ENCODE data around the gene ZNF628. TPM values are rescaled to one million over a fixed set of nuclear protein-coding genes. Genes with fewer than 3 reads are reported as not detected.
A peak's percentile ranks its signal among the peaks of the same experiment; 100 is the strongest.

The ZNF628 gene
- total RNA-seq, 1 experiment from 2014 or later: 16.7 TPM

DNA sequence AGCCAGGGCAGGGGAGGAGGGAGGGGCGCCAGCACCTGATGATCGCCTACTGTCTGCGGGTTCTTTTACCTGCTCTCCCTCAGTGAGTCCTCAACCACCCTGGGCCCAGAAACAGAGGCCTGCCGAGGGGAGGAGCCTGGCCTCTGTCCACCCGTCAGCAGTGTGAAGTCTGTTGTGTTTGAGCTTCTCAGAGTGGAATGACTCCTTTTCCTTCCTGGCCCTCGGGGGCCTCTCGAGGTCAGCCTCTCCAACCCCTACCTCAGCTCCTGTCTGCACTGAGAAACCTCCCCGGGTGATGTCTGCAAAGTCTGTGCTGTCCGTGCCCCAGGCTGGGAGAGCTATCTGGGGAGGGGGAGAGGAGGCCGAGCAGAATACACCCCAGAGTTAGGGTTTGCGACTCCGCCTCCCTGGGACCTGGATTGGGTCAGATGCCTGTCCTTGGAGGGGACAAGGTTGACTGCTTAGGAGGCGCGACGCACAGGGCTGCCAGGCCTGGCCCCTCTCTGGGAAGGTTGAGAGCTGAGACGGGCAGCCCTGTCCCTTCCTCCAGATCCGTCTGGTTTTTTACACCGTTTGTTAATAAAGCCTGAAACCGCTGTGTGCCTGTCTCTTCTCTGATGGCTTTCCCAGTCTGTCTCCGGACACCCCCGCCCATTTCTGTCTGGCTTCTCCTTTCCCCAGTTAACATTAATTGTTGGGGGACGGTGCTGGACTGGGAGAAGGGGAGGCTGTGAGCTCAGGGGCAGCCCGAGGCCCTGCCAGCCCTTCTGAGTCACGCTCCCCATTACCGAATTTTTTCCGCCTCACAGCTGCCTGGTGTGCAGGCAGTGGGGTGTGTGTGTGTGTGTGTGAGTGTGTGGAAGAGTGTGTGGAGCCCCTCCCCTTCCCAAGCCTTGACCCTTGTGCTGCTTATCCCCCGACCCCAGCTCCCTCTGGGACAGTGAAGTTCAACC, 10.8 kb downstream of the ZNF628 start:
- H3K27ac ChIP-seq (ENCODE audit: low read depth, low read length, poor library complexity, severe bottlenecking): peak overlapping the region; percentile 62
- POLR2A ChIA-PET (ENCODE audit: low non-redundant PET): no interaction called here
- TF ChIP-seq EZH2 (IDR thresholded peaks at IDR 0.05; ENCODE audit: borderline replicate concordance, low read depth, low read length, poor library complexity, severe bottlenecking): no peak
- TF ChIP-seq, protein P1, sequence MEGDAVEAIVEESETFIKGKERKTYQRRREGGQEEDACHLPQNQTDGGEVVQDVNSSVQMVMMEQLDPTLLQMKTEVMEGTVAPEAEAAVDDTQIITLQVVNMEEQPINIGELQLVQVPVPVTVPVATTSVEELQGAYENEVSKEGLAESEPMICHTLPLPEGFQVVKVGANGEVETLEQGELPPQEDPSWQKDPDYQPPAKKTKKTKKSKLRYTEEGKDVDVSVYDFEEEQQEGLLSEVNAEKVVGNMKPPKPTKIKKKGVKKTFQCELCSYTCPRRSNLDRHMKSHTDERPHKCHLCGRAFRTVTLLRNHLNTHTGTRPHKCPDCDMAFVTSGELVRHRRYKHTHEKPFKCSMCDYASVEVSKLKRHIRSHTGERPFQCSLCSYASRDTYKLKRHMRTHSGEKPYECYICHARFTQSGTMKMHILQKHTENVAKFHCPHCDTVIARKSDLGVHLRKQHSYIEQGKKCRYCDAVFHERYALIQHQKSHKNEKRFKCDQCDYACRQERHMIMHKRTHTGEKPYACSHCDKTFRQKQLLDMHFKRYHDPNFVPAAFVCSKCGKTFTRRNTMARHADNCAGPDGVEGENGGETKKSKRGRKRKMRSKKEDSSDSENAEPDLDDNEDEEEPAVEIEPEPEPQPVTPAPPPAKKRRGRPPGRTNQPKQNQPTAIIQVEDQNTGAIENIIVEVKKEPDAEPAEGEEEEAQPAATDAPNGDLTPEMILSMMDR (conservative IDR thresholded peaks at IDR 0.05; ENCODE audit: low read depth, low read length): no peak
- H3K4me3 ChIP-seq (ENCODE audit: low read depth, low read length, poor library complexity, severe bottlenecking): no peak overlapping the region
- no peaks in the 10 kb centered on the region for H3K36me3 ChIP-seq (ENCODE audit: insufficient read depth, low read length, poor library complexity, severe bottlenecking)
- H3K4me1 ChIP-seq (ENCODE audit: insufficient read depth, low read length, poor library complexity, severe bottlenecking): peaks cover 32% of the 10 kb centered on the region
- no peaks in the 10 kb centered on the region for H3K27me3 ChIP-seq (replicated peaks; ENCODE audit: insufficient read depth, low read depth, low read length, poor library complexity)
- CTCF ChIA-PET: interaction anchor here (0.5 to 1.1 kb wide), 3 partner anchors 10 to 814 kb away, joined by 3 to 7 read pairs (median 4); no protein-coding TSS in a partner anchor
- intact Hi-C loops (cut with micrococcal nuclease; ENCODE audit: unreplicated experiment): no loop called here
- peak; percentile 81 for DNase-seq (ENCODE audit: low spot score)
- BruUV-seq (replicated peaks): TSS peak; percentile 62
- no peaks in the 10 kb centered on the region for H3K9me3 ChIP-seq (ENCODE audit: low read depth, low read length, poor library complexity, severe bottlenecking)

DNA sequence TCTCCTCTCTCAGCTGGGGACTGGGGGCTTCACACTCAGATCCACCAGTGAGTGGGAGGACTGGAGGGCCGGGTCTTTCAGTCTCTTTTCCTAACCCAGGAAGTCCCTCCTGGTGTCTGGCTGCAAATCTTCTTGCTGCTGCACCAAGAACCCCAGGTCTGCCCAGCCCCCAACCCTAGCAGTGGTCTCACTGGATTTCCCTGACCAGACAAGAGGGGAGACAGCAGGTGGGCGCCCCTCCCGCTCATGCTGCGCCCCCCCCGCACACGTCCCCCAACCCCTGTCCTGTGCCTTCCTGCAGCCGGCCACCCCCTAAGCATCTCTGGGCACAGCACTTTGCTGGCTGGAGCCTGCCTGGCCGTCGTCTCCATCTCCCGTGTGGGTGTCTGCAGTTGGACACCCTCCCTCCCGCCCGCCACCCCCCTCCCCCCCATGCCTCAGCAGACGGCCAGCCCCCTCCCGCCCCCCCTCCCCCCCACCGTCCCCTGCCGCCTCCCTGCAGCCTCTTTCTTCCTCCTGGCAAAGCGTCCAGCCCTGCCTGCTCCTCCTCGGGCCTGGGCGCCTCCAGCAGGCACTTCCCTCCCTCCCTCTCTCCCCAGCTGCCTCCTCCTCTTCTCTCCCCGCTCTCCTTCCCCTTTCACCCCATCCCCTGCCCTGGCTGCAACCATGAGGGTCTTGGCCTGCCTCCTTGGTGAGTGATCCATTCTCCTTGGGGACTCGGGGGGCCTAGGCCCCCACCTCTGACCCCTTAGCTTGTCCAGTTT, 11.7 kb downstream of the ZNF628 start, which contains the start of gene SSC5D:
Gene SSC5D (plus strand): TSS at position 513 of the 764 bp plus-strand sequence. CDS start 154 bp downstream, at position 667.
- Histone ChIP-seq H3K9me3 (ENCODE audit: low read depth, low read length, poor library complexity, severe bottlenecking) (no peaks in the 10 kb centered on the region), H3K36me3 (ENCODE audit: insufficient read depth, low read length, poor library complexity, severe bottlenecking) (no peaks in the 10 kb centered on the region)
- POLR2A ChIA-PET (ENCODE audit: low non-redundant PET): no interaction called here

More for the DNA sequence above, 11.7 kb downstream of the ZNF628 start, which contains the start of gene SSC5D:
- no peak for TF ChIP-seq EZH2 (IDR thresholded peaks at IDR 0.05; ENCODE audit: borderline replicate concordance, low read depth, low read length, poor library complexity, severe bottlenecking)
- TF ChIP-seq, protein P1 (conservative IDR thresholded peaks at IDR 0.05; ENCODE audit: low read depth, low read length): no peak
- CTCF ChIA-PET: no interaction called here
- Histone ChIP-seq H3K27me3 (replicated peaks; ENCODE audit: insufficient read depth, low read depth, low read length, poor library complexity) (no peaks in the 10 kb centered on the region), H3K4me3 (ENCODE audit: low read depth, low read length, poor library complexity, severe bottlenecking) (no peak within 1 kb of the TSS), H3K4me1 (ENCODE audit: insufficient read depth, low read length, poor library complexity, severe bottlenecking) (peaks cover 32% of the 10 kb centered on the region), H3K27ac (ENCODE audit: low read depth, low read length, poor library complexity, severe bottlenecking) (peak within 1 kb of the TSS; percentile 62)
- DNase-seq (ENCODE audit: low spot score): no peak
- intact Hi-C loops (cut with micrococcal nuclease; ENCODE audit: unreplicated experiment): no loop called here
- BruUV-seq (replicated peaks): no TSS peak

All from A673 (cell line).